Daoy (cell line): ENCODE data around the gene HOXB8. TPM values are rescaled to one million over a fixed set of nuclear protein-coding genes. Genes with fewer than 3 reads are reported as not detected.

ENCODE experiments used
- DNase-seq: peaks from one replicate; pipeline ENCODE4 v3.0.0-alpha.2; 2015; ENCODE audit warnings: low read depth
- total RNA-seq: library from RNA; depleted of rRNA; stranded (reverse); fragments of >200 nt; shearing (Covaris generic); gene quantifications from 2 replicates; pipeline ENCODE4 v1.2.3, GENCODE V29; 2014

The HOXB8 gene
- total RNA-seq, 1 experiment from 2014 or later, result 6.9 TPM

- DNase-seq, result peak; percentile 75
Observed at GRCh38 chr17:48610282-48611211, 4.5 kb downstream of the HOXB8 start, which contains the start of gene HOXB7. HOXB7 (minus strand) TSS chr17:48611017; CDS start chr17:48610918, 99 bp downstream.

- no peak for DNase-seq
Observed at GRCh38 chr17:48609759-48610281, 5.3 kb downstream of the HOXB8 start.

- DNase-seq, result no peak
Observed at GRCh38 chr17:48609033-48609432, 6.1 kb downstream of the HOXB8 start.

- DNase-seq, result no peak
Observed at GRCh38 chr17:48608494-48608834, 6.6 kb downstream of the HOXB8 start.

GRCh38 chr17:48606892-48607614 lies 8.0 kb downstream of the HOXB8 start:
- no peak for DNase-seq

GRCh38 chr17:48605991-48606891 lies 8.9 kb downstream of the HOXB8 start:
- no peak for DNase-seq

- no peak for DNase-seq
Observed at GRCh38 chr17:48605409-48605919, 9.6 kb downstream of the HOXB8 start.

- peak; percentile 70 for DNase-seq
Observed at GRCh38 chr17:48604770-48605329, 10.2 kb downstream of the HOXB8 start, which contains the start of gene HOXB6. HOXB6 (minus strand) TSS chr17:48604986; CDS start chr17:48598150, 6,836 bp downstream.

GRCh38 chr17:48603959-48604769 lies 10.9 kb downstream of the HOXB8 start:
- peak; percentile 67 for DNase-seq

- DNase-seq, result no peak
Observed at GRCh38 chr17:48601539-48602425, 13.3 kb downstream of the HOXB8 start.

GRCh38 chr17:48601207-48601538 lies 13.9 kb downstream of the HOXB8 start:
- DNase-seq, result no peak

- DNase-seq, result no peak
Observed at GRCh38 chr17:48600244-48601098, 14.6 kb downstream of the HOXB8 start.

- no peak for DNase-seq
Observed at GRCh38 chr17:48599354-48599753, 15.7 kb downstream of the HOXB8 start.

GRCh38 chr17:48598736-48599135 lies 16.4 kb downstream of the HOXB8 start:
- DNase-seq, result no peak

- peak; percentile 69 for DNase-seq
Observed at GRCh38 chr17:48597778-48598631, 17.1 kb downstream of the HOXB8 start.

- DNase-seq, result no peak
Observed at GRCh38 chr17:48597528-48597777, 17.6 kb downstream of the HOXB8 start.

GRCh38 chr17:48596735-48597527 lies 18.2 kb downstream of the HOXB8 start:
- DNase-seq, result no peak
